KOPT-K1 (cell line): ENCODE results near the gene POLD3.

ENCODE experiments used
- H3K27ac ChIP-seq: fragments of 200-600 bp; sonication (generic); 2 replicates; pipeline ENCODE4 v1.5.1; 2016; ENCODE audit warnings: antibody characterized with exemption, mild to moderate bottlenecking, low read depth, low read length; ENCODE audit not compliant: poor library complexity, severe bottlenecking
- H3K36me3 ChIP-seq: fragments of 200-600 bp; sonication (generic); 2 replicates; pipeline ENCODE4 v1.5.1; 2017; ENCODE audit warnings: antibody characterized with exemption, mild to moderate bottlenecking, low read length, moderate library complexity; ENCODE audit not compliant: insufficient read depth
- H3K9me3 ChIP-seq: fragments of 200-600 bp; sonication (generic); 2 replicates; pipeline ENCODE4 v1.5.1; 2017; ENCODE audit warnings: antibody characterized with exemption, low read length, mild to moderate bottlenecking; ENCODE audit not compliant: insufficient read depth, poor library complexity, severe bottlenecking

Gene POLD3

GRCh38 chr11:74608431-74608830, 16.0 kb downstream of the POLD3 start:
- peaks cover 90% of the 10 kb centered on the region for H3K36me3 ChIP-seq
- H3K27ac ChIP-seq, result no peak overlapping the region
- no peaks in the 10 kb centered on the region for H3K9me3 ChIP-seq

- H3K9me3 ChIP-seq, result no peaks in the 10 kb centered on the region
- H3K27ac ChIP-seq, result no peak overlapping the region
- H3K36me3 ChIP-seq, result peaks cover 88% of the 10 kb centered on the region
These were observed 19.0 kb downstream of the POLD3 start for GRCh38 chr11:74611369-74611861.

DNA sequence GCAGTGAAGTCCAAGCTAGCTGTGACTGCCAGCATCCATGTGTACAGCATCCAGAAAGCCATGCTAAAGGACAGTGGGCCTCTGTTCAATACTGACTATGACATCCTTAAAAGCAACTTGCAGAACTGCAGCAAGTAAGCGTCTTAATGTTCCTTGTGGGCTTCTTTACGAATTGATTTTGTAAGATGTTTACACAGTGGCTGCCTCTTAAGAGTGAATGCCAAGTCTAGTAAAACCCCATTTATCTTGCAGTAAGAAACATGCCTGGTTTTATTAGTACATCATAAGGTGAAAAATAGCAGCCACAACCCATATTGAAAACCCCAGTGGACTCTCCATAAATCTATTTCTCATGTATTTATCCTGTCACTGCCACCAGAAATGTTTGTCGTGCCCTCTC, 20.5 kb downstream of the POLD3 start:
- no peak overlapping the region for H3K27ac ChIP-seq
- H3K36me3 ChIP-seq, result peaks cover 97% of the 10 kb centered on the region
- no peaks in the 10 kb centered on the region for H3K9me3 ChIP-seq

DNA sequence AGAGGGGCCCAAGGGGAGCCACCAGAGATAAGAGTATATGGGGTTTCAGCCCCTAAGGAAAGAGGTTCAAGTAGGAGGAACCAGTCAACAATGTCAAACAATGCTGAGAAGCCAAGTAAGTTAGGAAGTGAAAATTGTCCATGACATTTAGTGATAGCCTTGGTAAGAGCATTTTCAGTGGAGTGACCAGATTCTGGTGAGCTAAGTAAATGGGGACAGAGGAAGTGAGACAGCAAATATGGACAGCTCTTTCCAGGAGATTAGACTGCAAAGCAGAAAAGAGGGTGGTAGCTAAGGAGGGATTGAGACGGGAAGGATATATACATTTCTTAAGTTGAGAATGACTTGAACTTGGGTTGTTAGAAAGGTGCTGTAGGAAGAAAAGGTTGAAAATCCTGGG, 22.9 kb downstream of the POLD3 start:
- H3K36me3 ChIP-seq, result peaks cover 98% of the 10 kb centered on the region
- no peak overlapping the region for H3K27ac ChIP-seq
- H3K9me3 ChIP-seq, result no peaks in the 10 kb centered on the region

DNA sequence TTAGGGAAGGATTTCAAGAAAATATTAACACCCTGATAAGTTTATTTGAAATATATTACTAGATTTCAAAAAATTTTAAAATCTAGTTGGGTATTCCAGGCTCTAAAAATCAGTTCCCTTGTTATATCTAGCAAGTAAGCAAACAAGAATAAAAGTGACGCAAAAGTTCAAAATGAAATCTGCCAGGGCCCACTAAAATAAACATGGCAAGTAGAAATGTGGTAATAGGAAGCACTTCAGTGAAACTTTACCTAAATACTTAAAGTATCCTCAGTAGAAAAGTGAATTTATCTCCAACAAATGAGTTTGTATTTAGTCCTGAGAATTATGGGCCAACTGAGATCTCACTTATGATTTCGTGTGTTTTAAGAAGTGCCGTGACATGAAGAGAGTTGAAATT, 23.6 kb downstream of the POLD3 start:
- Histone ChIP-seq H3K36me3 (peaks cover 98% of the 10 kb centered on the region), H3K27ac (no peak overlapping the region), H3K9me3 (no peaks in the 10 kb centered on the region)

DNA sequence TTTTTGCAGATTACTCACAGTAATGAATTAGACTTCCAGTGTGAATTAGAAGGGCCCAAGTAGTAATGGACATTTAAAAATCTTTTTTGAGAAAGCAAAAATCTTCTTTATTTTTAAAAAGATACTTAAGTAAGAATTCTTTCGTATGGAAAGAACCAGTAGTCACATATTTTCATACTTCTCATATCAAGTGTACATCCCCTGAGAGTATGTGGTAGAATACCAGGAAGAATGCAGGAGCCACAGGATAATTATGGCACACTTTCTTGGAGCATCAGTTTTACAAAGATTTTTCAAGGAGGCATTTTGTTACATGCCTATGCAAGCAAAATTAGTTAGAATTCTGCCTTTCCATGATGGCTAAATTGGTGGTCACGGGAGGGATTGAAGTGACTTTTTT, 28.1 kb downstream of the POLD3 start:
- Histone ChIP-seq H3K36me3 (peaks cover 93% of the 10 kb centered on the region), H3K27ac (no peak overlapping the region), H3K9me3 (no peaks in the 10 kb centered on the region)

GRCh38 chr11:74626130-74626529, 33.7 kb downstream of the POLD3 start:
- peaks cover 93% of the 10 kb centered on the region for H3K36me3 ChIP-seq
- H3K9me3 ChIP-seq, result no peaks in the 10 kb centered on the region
- H3K27ac ChIP-seq, result no peak overlapping the region

DNA sequence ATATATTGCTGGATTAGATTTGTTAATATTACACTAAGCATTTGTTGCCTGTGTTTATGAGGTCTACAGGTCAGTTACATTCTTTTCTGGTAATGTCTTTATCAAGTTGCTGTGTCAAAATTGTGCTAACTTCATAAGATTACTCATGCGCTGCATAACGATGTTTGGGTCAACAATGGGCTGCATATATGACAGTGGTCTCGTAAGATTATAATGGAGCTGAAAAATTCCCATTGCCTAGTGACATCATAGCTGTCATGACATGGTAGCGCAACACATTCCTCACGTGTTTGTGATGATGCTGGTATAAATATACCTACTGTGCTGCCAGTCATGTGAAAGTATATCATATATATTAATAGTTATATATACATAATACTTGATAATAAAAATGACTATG, 34.2 kb downstream of the POLD3 start:
- H3K27ac ChIP-seq, result no peak overlapping the region
- H3K9me3 ChIP-seq, result no peaks in the 10 kb centered on the region
- H3K36me3 ChIP-seq, result peaks cover 93% of the 10 kb centered on the region

GRCh38 chr11:74627381-74627780, 35.0 kb downstream of the POLD3 start:
- Histone ChIP-seq H3K36me3 (peaks cover 96% of the 10 kb centered on the region), H3K9me3 (no peaks in the 10 kb centered on the region)

GRCh38 chr11:74630043-74630442, 37.7 kb downstream of the POLD3 start:
- Histone ChIP-seq H3K27ac (no peak overlapping the region), H3K9me3 (no peaks in the 10 kb centered on the region), H3K36me3 (peaks cover 98% of the 10 kb centered on the region)

More at GRCh38 chr11:74627381-74627780, 35.0 kb downstream of the POLD3 start:
- H3K27ac ChIP-seq, result no peak overlapping the region

DNA sequence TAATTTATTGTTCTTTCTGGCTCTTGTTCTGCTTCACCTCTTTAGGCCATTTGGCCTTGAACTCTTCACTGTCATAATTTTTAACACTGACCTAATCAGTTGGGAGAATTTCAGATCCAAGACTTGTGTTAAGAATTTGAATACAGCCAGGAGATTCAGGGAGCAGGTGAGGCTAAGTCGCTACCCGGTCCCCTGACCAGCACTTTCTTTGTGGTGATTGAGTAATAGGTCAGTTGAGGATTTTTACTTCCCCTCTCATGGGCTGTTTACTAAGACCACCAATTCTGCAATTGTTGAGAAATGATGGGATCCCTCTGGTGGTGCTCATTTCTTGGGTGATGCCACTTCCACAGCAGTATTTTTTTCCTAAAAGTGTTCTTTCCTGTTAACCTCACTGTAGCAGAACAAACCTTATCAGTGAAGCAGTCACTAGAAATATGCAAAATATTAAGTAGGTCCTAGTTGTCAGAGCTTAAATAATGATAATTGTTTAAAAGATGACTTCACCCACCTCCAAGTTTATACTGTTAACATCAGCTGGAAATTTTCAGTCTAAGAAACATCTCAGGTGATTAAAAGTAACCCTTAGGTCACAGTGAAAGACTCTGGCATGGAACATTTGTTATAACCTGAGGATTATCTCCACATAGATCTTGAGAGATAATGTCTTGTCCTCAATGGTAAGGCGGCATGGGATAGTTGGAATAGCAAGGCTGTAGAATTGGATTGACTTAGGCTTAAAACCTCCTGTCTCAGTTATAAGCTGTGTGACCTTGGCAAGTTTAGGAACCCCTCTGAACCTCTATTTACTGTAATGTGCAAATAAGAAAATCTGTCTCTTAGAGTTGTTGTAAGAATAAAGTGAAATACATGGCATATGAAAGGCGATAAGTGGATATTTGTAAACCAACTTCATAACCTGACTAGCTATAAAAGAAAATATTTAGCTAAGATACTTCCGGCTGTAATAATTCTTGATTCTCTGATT, 41.3 kb downstream of the POLD3 start:
- Histone ChIP-seq H3K9me3 (no peaks in the 10 kb centered on the region), H3K36me3 (peaks cover 100% of the 10 kb centered on the region), H3K27ac (no peak overlapping the region)

DNA sequence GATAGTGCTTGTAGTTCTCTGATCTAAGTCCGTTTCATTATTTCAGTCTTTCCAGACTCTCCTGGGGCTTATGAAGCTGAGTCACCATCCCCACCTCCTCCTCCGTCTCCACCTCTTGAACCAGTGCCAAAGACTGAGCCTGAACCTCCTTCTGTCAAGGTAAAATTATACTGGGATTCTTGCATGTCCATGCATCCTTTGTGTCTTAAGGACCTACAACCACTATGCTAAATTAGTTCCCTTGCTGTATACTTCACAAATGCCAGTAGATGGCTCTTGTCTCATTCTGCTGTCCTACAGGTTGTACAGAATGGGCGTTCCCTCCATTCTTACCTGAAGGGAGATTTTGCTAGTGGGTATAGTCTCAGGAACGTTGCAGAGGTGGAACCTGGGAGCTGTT, 42.2 kb downstream of the POLD3 start:
- H3K9me3 ChIP-seq, result no peaks in the 10 kb centered on the region
- no peak overlapping the region for H3K27ac ChIP-seq
- peaks cover 100% of the 10 kb centered on the region for H3K36me3 ChIP-seq

GRCh38 chr11:74636630-74637184, 44.3 kb downstream of the POLD3 start:
- Histone ChIP-seq H3K36me3 (peaks cover 100% of the 10 kb centered on the region), H3K27ac (no peak overlapping the region), H3K9me3 (no peaks in the 10 kb centered on the region)

GRCh38 chr11:74637700-74638099, 45.3 kb downstream of the POLD3 start:
- no peaks in the 10 kb centered on the region for H3K9me3 ChIP-seq
- H3K36me3 ChIP-seq, result peaks cover 100% of the 10 kb centered on the region
- H3K27ac ChIP-seq, result no peak overlapping the region

GRCh38 chr11:74638869-74639268, 46.5 kb downstream of the POLD3 start:
- Histone ChIP-seq H3K36me3 (peaks cover 100% of the 10 kb centered on the region), H3K9me3 (no peaks in the 10 kb centered on the region), H3K27ac (no peak overlapping the region)
